Activated naive CD8-positive, alpha-beta T cell treated with anti-CD3 and anti-CD28 coated beads, Interleukin-2, amount 10 ng/mL, durations not matched to agents 7 days and 5 days (primary cell): Measurements from ENCODE around the gene WARS2. TPM values are rescaled to one million over a fixed set of nuclear protein-coding genes. Genes with fewer than 3 reads are reported as not detected.
"Not testable (repeated sequence)": the region's sequence is repeated elsewhere in the genome, so short reads cannot be mapped to it uniquely, and the experiment has no call there.

Experiments used
- ATAC-seq: fragments of 150-1000 bp; cut with Tn5 transposase; one replicate; pipeline ENCODE4 v1.10.0; 2021; ENCODE audit warnings: low read depth, moderate library complexity
- POLR2A ChIA-PET: fragments of 350-600 bp; sonication (Branson Sonifier 250); formaldehyde crosslinking; loops from one replicate; lab custom pipeline; 2021; ENCODE audit warnings: antibody characterized with exemption; lab: Charles Lee
- DNase-seq: peaks from one replicate; pipeline ENCODE4 v3.0.0; 2021
- H3K27ac Mint-ChIP-seq: one replicate; pipeline ENCODE4 v1.8.0; 2022; ENCODE audit warnings: mild to moderate bottlenecking, mixed read lengths
- H3K27me3 Mint-ChIP-seq: one replicate; pipeline ENCODE4 v1.8.0; 2022; ENCODE audit warnings: mild to moderate bottlenecking, moderate library complexity, mixed read lengths
- H3K36me3 Mint-ChIP-seq: one replicate; pipeline ENCODE4 v1.8.0; 2021; ENCODE audit warnings: mild to moderate bottlenecking, mixed read lengths
- H3K4me1 Mint-ChIP-seq: one replicate; pipeline ENCODE4 v1.8.0; 2021; ENCODE audit warnings: mixed read lengths
- H3K4me3 Mint-ChIP-seq: one replicate; pipeline ENCODE4 v1.8.0; 2022; ENCODE audit warnings: mild to moderate bottlenecking, moderate library complexity, mixed read lengths
- H3K9me3 Mint-ChIP-seq: one replicate; pipeline ENCODE4 v1.8.0; 2021; ENCODE audit warnings: mixed read lengths
- total RNA-seq, 2 experiments: library from RNA; stranded (reverse); gene quantifications; one replicate each; pipeline ENCODE4 v1.2.3, GENCODE V29; 2021

The WARS2 gene
- total RNA-seq, 2 experiments from 2014 or later: 8.5 to 10.3 TPM

GRCh38 chr1:119124764-119125163 is 15.7 kb downstream of the WARS2 start:
- POLR2A ChIA-PET: no interaction called here
- Mint-ChIP-seq H3K9me3 (peaks cover 7% of the 10 kb centered on the region), H3K36me3 (peaks cover 11% of the 10 kb centered on the region), H3K4me3 (no peak overlapping the region), H3K4me1 (no peaks in the 10 kb centered on the region), H3K27me3 (no peaks in the 10 kb centered on the region), H3K27ac (no peak overlapping the region)
- no peak for ATAC-seq
- no peak for DNase-seq

GRCh38 chr1:119121872-119122271 is 18.6 kb downstream of the WARS2 start:
- POLR2A ChIA-PET, H3K27me3 Mint-ChIP-seq, H3K27ac Mint-ChIP-seq, ATAC-seq, H3K9me3 Mint-ChIP-seq, H3K4me3 Mint-ChIP-seq, H3K4me1 Mint-ChIP-seq, H3K36me3 Mint-ChIP-seq, DNase-seq: not testable (repeated sequence)

GRCh38 chr1:119116725-119117124 is 23.7 kb downstream of the WARS2 start:
- Mint-ChIP-seq H3K4me1 (no peaks in the 10 kb centered on the region), H3K9me3 (peaks cover 2% of the 10 kb centered on the region), H3K36me3 (no peaks in the 10 kb centered on the region), H3K4me3 (no peak overlapping the region), H3K27me3 (no peaks in the 10 kb centered on the region), H3K27ac (no peak overlapping the region)
- POLR2A ChIA-PET: no interaction called here
- no peak for DNase-seq
- ATAC-seq: no peak

GRCh38 chr1:119115736-119116135 is 24.7 kb downstream of the WARS2 start:
- Mint-ChIP-seq H3K9me3 (peaks cover 5% of the 10 kb centered on the region), H3K27me3 (no peaks in the 10 kb centered on the region), H3K27ac (no peak overlapping the region), H3K4me1 (no peaks in the 10 kb centered on the region), H3K4me3 (no peak overlapping the region), H3K36me3 (no peaks in the 10 kb centered on the region)
- DNase-seq (no peak), ATAC-seq (no peak)
- POLR2A ChIA-PET: no interaction called here

GRCh38 chr1:119115311-119115710 is 25.1 kb downstream of the WARS2 start:
- H3K4me1 Mint-ChIP-seq: no peaks in the 10 kb centered on the region
- POLR2A ChIA-PET: no interaction called here
- no peak overlapping the region for H3K4me3 Mint-ChIP-seq
- DNase-seq (no peak), ATAC-seq (no peak)
- H3K27ac Mint-ChIP-seq: no peak overlapping the region
- no peaks in the 10 kb centered on the region for H3K27me3 Mint-ChIP-seq
- H3K9me3 Mint-ChIP-seq: peaks cover 5% of the 10 kb centered on the region
- H3K36me3 Mint-ChIP-seq: no peaks in the 10 kb centered on the region

GRCh38 chr1:119114786-119115185 is 25.7 kb downstream of the WARS2 start:
- H3K27ac Mint-ChIP-seq: no peak overlapping the region
- H3K36me3 Mint-ChIP-seq: no peaks in the 10 kb centered on the region
- POLR2A ChIA-PET: no interaction called here
- H3K4me3 Mint-ChIP-seq: no peak overlapping the region
- DNase-seq: no peak
- no peaks in the 10 kb centered on the region for H3K4me1 Mint-ChIP-seq
- peaks cover 5% of the 10 kb centered on the region for H3K9me3 Mint-ChIP-seq
- no peak for ATAC-seq
- H3K27me3 Mint-ChIP-seq: no peaks in the 10 kb centered on the region

GRCh38 chr1:119112791-119113190 is 27.7 kb downstream of the WARS2 start:
- H3K4me1 Mint-ChIP-seq: no peaks in the 10 kb centered on the region
- ATAC-seq: no peak
- H3K9me3 Mint-ChIP-seq: peaks cover 5% of the 10 kb centered on the region
- no peak for DNase-seq
- no peak overlapping the region for H3K27ac Mint-ChIP-seq
- POLR2A ChIA-PET: no interaction called here
- H3K4me3 Mint-ChIP-seq: no peak overlapping the region
- no peaks in the 10 kb centered on the region for H3K27me3 Mint-ChIP-seq
- no peaks in the 10 kb centered on the region for H3K36me3 Mint-ChIP-seq

GRCh38 chr1:119112244-119112643 is 28.2 kb downstream of the WARS2 start:
- POLR2A ChIA-PET: no interaction called here
- DNase-seq (no peak), ATAC-seq (no peak)

GRCh38 chr1:119108988-119109387 is 31.5 kb downstream of the WARS2 start:
- DNase-seq: no peak
- ATAC-seq: no peak

More at GRCh38 chr1:119112244-119112643, 28.2 kb downstream of the WARS2 start:
- Mint-ChIP-seq H3K36me3 (no peaks in the 10 kb centered on the region), H3K4me3 (no peak overlapping the region), H3K27me3 (no peaks in the 10 kb centered on the region), H3K27ac (no peak overlapping the region), H3K9me3 (peaks cover 5% of the 10 kb centered on the region), H3K4me1 (no peaks in the 10 kb centered on the region)

GRCh38 chr1:119103764-119104163 is 36.7 kb downstream of the WARS2 start:
- H3K4me1 Mint-ChIP-seq: no peaks in the 10 kb centered on the region
- no peak overlapping the region for H3K4me3 Mint-ChIP-seq
- no peak overlapping the region for H3K27ac Mint-ChIP-seq
- POLR2A ChIA-PET: no interaction called here
- DNase-seq (no peak), ATAC-seq (no peak)
- H3K27me3 Mint-ChIP-seq: no peaks in the 10 kb centered on the region
- no peaks in the 10 kb centered on the region for H3K36me3 Mint-ChIP-seq
- peaks cover 2% of the 10 kb centered on the region for H3K9me3 Mint-ChIP-seq

More at GRCh38 chr1:119108988-119109387, 31.5 kb downstream of the WARS2 start:
- H3K9me3 Mint-ChIP-seq: peaks cover 2% of the 10 kb centered on the region
- H3K36me3 Mint-ChIP-seq: no peaks in the 10 kb centered on the region
- no peaks in the 10 kb centered on the region for H3K27me3 Mint-ChIP-seq
- no peak overlapping the region for H3K4me3 Mint-ChIP-seq
- no peaks in the 10 kb centered on the region for H3K4me1 Mint-ChIP-seq
- POLR2A ChIA-PET: no interaction called here
- H3K27ac Mint-ChIP-seq: no peak overlapping the region

GRCh38 chr1:119102051-119102450 is 38.4 kb downstream of the WARS2 start:
- H3K36me3 Mint-ChIP-seq: no peaks in the 10 kb centered on the region
- ATAC-seq (no peak), DNase-seq (no peak)
- POLR2A ChIA-PET: no interaction called here
- H3K27me3 Mint-ChIP-seq: no peaks in the 10 kb centered on the region
- no peak overlapping the region for H3K4me3 Mint-ChIP-seq
- H3K9me3 Mint-ChIP-seq: peaks cover 2% of the 10 kb centered on the region
- H3K4me1 Mint-ChIP-seq: no peaks in the 10 kb centered on the region
- no peak overlapping the region for H3K27ac Mint-ChIP-seq

- Mint-ChIP-seq H3K27me3 (no peaks in the 10 kb centered on the region), H3K4me3 (no peak overlapping the region), H3K36me3 (no peaks in the 10 kb centered on the region), H3K9me3 (peaks cover 2% of the 10 kb centered on the region), H3K27ac (no peak overlapping the region), H3K4me1 (no peaks in the 10 kb centered on the region)
- ATAC-seq: no peak
- no peak for DNase-seq
- POLR2A ChIA-PET: no interaction called here
These were observed 38.9 kb downstream of the WARS2 start for GRCh38 chr1:119101563-119101962.

- H3K4me1 Mint-ChIP-seq: no peaks in the 10 kb centered on the region
- H3K27ac Mint-ChIP-seq: no peak overlapping the region
- peaks cover 2% of the 10 kb centered on the region for H3K9me3 Mint-ChIP-seq
- ATAC-seq (no peak), DNase-seq (no peak)
- H3K4me3 Mint-ChIP-seq: no peak overlapping the region
- no peaks in the 10 kb centered on the region for H3K36me3 Mint-ChIP-seq
- POLR2A ChIA-PET: no interaction called here
- H3K27me3 Mint-ChIP-seq: no peaks in the 10 kb centered on the region
These were observed 40.7 kb downstream of the WARS2 start for GRCh38 chr1:119099775-119100174.

GRCh38 chr1:119097380-119097779 is 43.1 kb downstream of the WARS2 start:
- Mint-ChIP-seq H3K27ac (no peak overlapping the region), H3K36me3 (peaks cover 3% of the 10 kb centered on the region), H3K4me3 (no peak overlapping the region), H3K4me1 (peaks cover 2% of the 10 kb centered on the region), H3K27me3 (no peaks in the 10 kb centered on the region), H3K9me3 (peaks cover 4% of the 10 kb centered on the region)
- POLR2A ChIA-PET: no interaction called here
- DNase-seq: no peak
- ATAC-seq: no peak

GRCh38 chr1:119093721-119094120 is 46.7 kb downstream of the WARS2 start:
- no peak for ATAC-seq
- H3K27ac Mint-ChIP-seq: no peak overlapping the region
- peaks cover 4% of the 10 kb centered on the region for H3K36me3 Mint-ChIP-seq

More at GRCh38 chr1:119093721-119094120, 46.7 kb downstream of the WARS2 start:
- Mint-ChIP-seq H3K4me1 (peaks cover 2% of the 10 kb centered on the region), H3K27me3 (no peaks in the 10 kb centered on the region), H3K4me3 (no peak overlapping the region), H3K9me3 (peaks cover 8% of the 10 kb centered on the region)
- no peak for DNase-seq
- POLR2A ChIA-PET: no interaction called here
